Measurements from ENCODE around the gene SIRT1.
"Not testable (repeated sequence)": the region's sequence is repeated elsewhere in the genome, so short reads cannot be mapped to it uniquely, and the experiment has no call there.

SIRT1 gene

DNA sequence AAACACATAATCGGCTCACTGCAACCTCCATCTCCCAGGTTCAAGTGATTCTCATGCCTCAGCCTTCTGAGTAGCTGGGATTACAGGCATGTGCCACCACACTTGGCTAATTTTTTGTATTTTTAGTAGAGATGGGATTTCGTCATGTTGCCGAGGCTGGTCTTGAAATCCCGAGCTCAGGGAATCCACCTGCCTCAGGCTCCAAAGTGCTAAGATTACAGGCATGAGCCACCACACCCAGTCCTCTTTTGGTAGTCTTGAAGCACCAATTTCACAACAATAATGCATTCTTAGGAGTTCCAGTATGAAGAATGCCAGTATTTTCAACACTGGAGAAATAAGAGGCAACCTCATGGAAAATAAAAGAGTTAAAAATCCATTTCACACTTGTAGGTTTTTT, 81.6 kb downstream of the SIRT1 start:
- DNase-seq, result not testable (repeated sequence)
